Measurements from ENCODE around the gene UBTF. TPM values are rescaled to one million over a fixed set of nuclear protein-coding genes. Genes with fewer than 3 reads are reported as not detected.

The UBTF gene
- total and polyA plus RNA-seq, 2 of the 4 experiments (the other 2 are of a cell fraction), result 29.7 to 42.1 TPM

DNA sequence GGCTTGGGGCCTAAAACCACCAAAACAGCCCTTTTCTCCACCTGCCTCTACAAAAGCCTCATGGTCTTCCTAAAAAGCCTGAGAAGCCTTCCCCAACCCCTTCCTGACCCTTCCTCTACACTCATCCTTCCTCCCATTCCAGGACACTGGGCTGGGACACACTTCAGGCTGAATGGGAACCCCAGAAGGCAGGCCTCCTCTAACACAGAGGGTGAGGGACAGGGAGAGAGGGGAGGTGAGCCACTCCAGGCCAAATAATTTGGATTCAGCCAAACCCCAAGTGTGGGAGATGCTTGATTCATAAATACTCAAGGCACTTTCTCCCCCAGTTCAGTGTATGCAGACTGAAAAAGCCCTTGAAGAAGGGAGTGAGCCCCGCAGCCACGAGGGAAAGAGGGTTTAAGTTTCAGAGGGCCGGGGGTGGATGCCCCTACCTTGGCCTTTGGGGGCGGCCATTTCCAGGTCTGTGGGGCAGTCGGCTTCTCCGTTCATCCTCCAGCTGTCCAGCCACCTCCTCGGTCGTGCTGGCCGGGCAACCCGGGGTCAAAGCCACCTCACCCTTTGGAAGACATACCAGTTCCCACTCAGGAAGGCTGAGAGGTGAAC is 1.6 kb downstream of the UBTF start:
- Histone ChIP-seq H3K27ac (ENCODE audit: insufficient read depth, low read length) (peak overlapping the region; percentile 82), H3K23ac (ENCODE audit: low read depth, low read length) (peak overlapping the region; percentile 62), H3K79me1 (ENCODE audit: low read depth in 1 of 2, low read length in 2 of 2) (peaks cover 32 to 61% of the 10 kb centered on the region in 2 experiments), H4K91ac (ENCODE audit: insufficient read depth, low read depth, low read length) (peak overlapping the region; percentile 7; the same call in 1 of the 2 replicates), H4K20me1 (ENCODE audit: insufficient read depth, low read length) (peaks cover 28% of the 10 kb centered on the region), H3K18ac (ENCODE audit: low read depth, low read length) (peak overlapping the region; percentile 3; the same call in 1 of the 2 replicates), H3K27me3 (ENCODE audit: control insufficient read depth, insufficient read depth, low read length) (no peaks in the 10 kb centered on the region), H2BK5ac (ENCODE audit: low read depth, low read length, poor library complexity, severe bottlenecking) (peak overlapping the region; percentile 33), H3K9me3 (ENCODE audit: control insufficient read depth, insufficient read depth, low read length) (no peaks in the 10 kb centered on the region), H3K4ac (ENCODE audit: low read depth, low read length) (peak overlapping the region; percentile 73), H2BK120ac (ENCODE audit: low read depth, low read length) (no peak overlapping the region), H3K4me2 (ENCODE audit: low read depth, low read length) (peak overlapping the region; percentile 90), H2AK9ac (replicated peaks; ENCODE audit: low read depth, low read length, poor library complexity) (peak overlapping the region; percentile 94), H3K4me1 (ENCODE audit: control insufficient read depth, insufficient read depth, low read length) (peaks cover 10% of the 10 kb centered on the region), H2BK15ac (ENCODE audit: low read depth, low read length) (no peak overlapping the region), H3K9ac (ENCODE audit: low read depth, low read length) (peak overlapping the region; percentile 86), H4K8ac (ENCODE audit: low read depth in 2 of 2, low read length in 2 of 2) (peak overlapping the region; percentile 15 to 86; a peak in 3 of 4 replicates), H2AFZ (replicated peaks; ENCODE audit: low read length, poor library complexity) (peak overlapping the region; percentile 77), H3K4me3 (ENCODE audit: insufficient read depth, low read depth, low read length) (peak overlapping the region; percentile 51), H2BK20ac (ENCODE audit: low read depth, low read length) (no peak overlapping the region), H3K14ac (replicated peaks; ENCODE audit: low read depth, low read length) (peak overlapping the region; percentile 79), H3K9me1 (ENCODE audit: insufficient read depth, low read length) (peaks cover 20% of the 10 kb centered on the region), H2AK5ac (ENCODE audit: low read depth, low read length) (peak overlapping the region; percentile 65), H3K36me3 (ENCODE audit: control insufficient read depth, insufficient read depth, low read length) (peaks cover 40% of the 10 kb centered on the region), H4K5ac (ENCODE audit: low read depth, low read length) (peak overlapping the region; percentile 7; the same call in 1 of the 2 replicates), H3K56ac (ENCODE audit: extremely low read depth, insufficient read depth, low read length) (peak overlapping the region; percentile 48; the same call in 1 of the 2 replicates)
- no CpG with 5 or more reads among the region's 10 CpGs for WGBS, 2 experiments (ENCODE audit: extremely low coverage in 2 of 2, insufficient read length in 1 of 2)
- intact Hi-C loops (cut with micrococcal nuclease), result loop anchor here (10.0 kb wide), 1 partner anchor 287 kb away; the partner anchor contains the start of gene GPATCH8
- TF ChIP-seq CEBPB (IDR thresholded peaks at IDR 0.05; ENCODE audit: low read depth, low read length), result no peak
- no peak for TF ChIP-seq FOS (IDR thresholded peaks at IDR 0.05; ENCODE audit: low read depth, low read length)
- no peak for TF ChIP-seq CHD1 (IDR thresholded peaks at IDR 0.05; ENCODE audit: low read depth, low read length)
- no peak for TF ChIP-seq RFX5 (IDR thresholded peaks at IDR 0.05; ENCODE audit: low read depth, low read length)
- no peak for TF ChIP-seq MAFK (IDR thresholded peaks at IDR 0.05; ENCODE audit: low read depth, low read length)
- TF ChIP-seq MAZ (IDR thresholded peaks at IDR 0.05; ENCODE audit: borderline replicate concordance, low read depth, low read length), result no peak
- no peak for TF ChIP-seq MXI1 (IDR thresholded peaks at IDR 0.05; ENCODE audit: borderline replicate concordance, low read depth, low read length)
- no peak for TF ChIP-seq BHLHE40 (IDR thresholded peaks at IDR 0.05; ENCODE audit: low read depth, low read length)
- TF ChIP-seq RAD21 (IDR thresholded peaks at IDR 0.05; ENCODE audit: low read length), result no peak
- no peak for TF ChIP-seq RCOR1 (IDR thresholded peaks at IDR 0.05; ENCODE audit: insufficient replicate concordance, low read length)
- TF ChIP-seq, protein P1, sequence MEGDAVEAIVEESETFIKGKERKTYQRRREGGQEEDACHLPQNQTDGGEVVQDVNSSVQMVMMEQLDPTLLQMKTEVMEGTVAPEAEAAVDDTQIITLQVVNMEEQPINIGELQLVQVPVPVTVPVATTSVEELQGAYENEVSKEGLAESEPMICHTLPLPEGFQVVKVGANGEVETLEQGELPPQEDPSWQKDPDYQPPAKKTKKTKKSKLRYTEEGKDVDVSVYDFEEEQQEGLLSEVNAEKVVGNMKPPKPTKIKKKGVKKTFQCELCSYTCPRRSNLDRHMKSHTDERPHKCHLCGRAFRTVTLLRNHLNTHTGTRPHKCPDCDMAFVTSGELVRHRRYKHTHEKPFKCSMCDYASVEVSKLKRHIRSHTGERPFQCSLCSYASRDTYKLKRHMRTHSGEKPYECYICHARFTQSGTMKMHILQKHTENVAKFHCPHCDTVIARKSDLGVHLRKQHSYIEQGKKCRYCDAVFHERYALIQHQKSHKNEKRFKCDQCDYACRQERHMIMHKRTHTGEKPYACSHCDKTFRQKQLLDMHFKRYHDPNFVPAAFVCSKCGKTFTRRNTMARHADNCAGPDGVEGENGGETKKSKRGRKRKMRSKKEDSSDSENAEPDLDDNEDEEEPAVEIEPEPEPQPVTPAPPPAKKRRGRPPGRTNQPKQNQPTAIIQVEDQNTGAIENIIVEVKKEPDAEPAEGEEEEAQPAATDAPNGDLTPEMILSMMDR (conservative IDR thresholded peaks at IDR 0.05; ENCODE audit: low read depth, low read length), result no peak
- ATAC-seq (ENCODE audit: low read depth) (no peak), DNase-seq (no peak)
- dilution Hi-C loops (cut with HindIII; ENCODE audit: low sequenced_read_pairs, unreplicated experiment), result no loop called here
- ChIA-PET POLR2A (ENCODE audit: unreplicated experiment) (interaction anchor here (0.6 to 0.7 kb wide), 5 partner anchors 9 to 120 kb away, joined by 3 to 14 read pairs (median 8); no protein-coding TSS in a partner anchor), CTCF (interaction anchor here (1.0 kb wide), 1 partner anchor 8 kb away, joined by 6 read pairs; no protein-coding TSS in a partner anchor)
- BruUV-seq (replicated peaks), result no TSS peak
- in situ Hi-C loops (cut with MboI; ENCODE audit: low sequenced_read_pairs), result loop anchor here (25.0 kb wide), 2 partner anchors 294 to 419 kb away; partner anchors contain the start of gene GPATCH8

Measured in IMR-90 (cell line).